ENCODE results near the gene VGF. TPM values are rescaled to one million over a fixed set of nuclear protein-coding genes. Genes with fewer than 3 reads are reported as not detected.

The VGF gene
- total and polyA plus RNA-seq, 2 donors (not counting 1 experiment from before 2014, with no cell fraction given), result 0.10 to 0.17 TPM

- CTCF ChIA-PET, result interaction anchor here (0.9 to 1.3 kb wide), 2 partner anchors 24 to 43 kb away, joined by 3 to 4 read pairs; no protein-coding TSS in a partner anchor
- Histone ChIP-seq H3K79me2 (ENCODE audit: control insufficient read depth, insufficient read depth, low read length) (no peaks in the 10 kb centered on the region), H3K4me2 (replicated peaks; ENCODE audit: low read depth, low read length, poor library complexity, severe bottlenecking) (no peak overlapping the region), H3K27me3 (replicated peaks in 1 of 4; ENCODE audit: control extremely low read depth in 1 of 4, control insufficient read depth in 3 of 4, insufficient read depth in 4 of 4, low read length in 3 of 4) (peaks cover 0 to 8% (median 1%) of the 10 kb centered on the region in 4 experiments), H4K20me1 (ENCODE audit: control insufficient read depth, insufficient read depth, low read length, poor library complexity, severe bottlenecking) (no peaks in the 10 kb centered on the region), H3K27ac (ENCODE audit: low read length in 2 of 2) (no peak overlapping the region), H3K36me3 (replicated peaks in 1 of 2; ENCODE audit: control extremely low read depth in 1 of 2, control insufficient read depth in 1 of 2, extremely low read depth in 1 of 2, insufficient read depth in 2 of 2, low read length in 1 of 2) (no peaks in the 10 kb centered on the region), H3K9me3 (ENCODE audit: control extremely low read depth in 1 of 3, control insufficient read depth in 2 of 3, insufficient read depth in 1 of 3, low read length in 2 of 3) (peaks cover 0 to 4% (median 0%) of the 10 kb centered on the region in 3 donors), H3K4me1 (ENCODE audit: control insufficient read depth in 2 of 2, insufficient read depth in 2 of 2, low read length in 2 of 2) (peaks cover 9 to 11% of the 10 kb centered on the region in 2 donors), H2AFZ (ENCODE audit: insufficient read depth, low read depth, low read length, poor library complexity, severe bottlenecking) (no peak overlapping the region), H3K9ac (ENCODE audit: low read length) (no peak overlapping the region), H3K4me3 (ENCODE audit: control extremely low read depth in 1 of 5, extremely low read depth in 1 of 5, insufficient read depth in 1 of 5, low read depth in 2 of 5, low read length in 4 of 5) (no peak overlapping the region)
- ATAC-seq (ENCODE audit: low read depth) (no peak), DNase-seq (no peak)
- Mint-ChIP-seq H3K27ac (no peak overlapping the region), H3K9me3 (ENCODE audit: insufficient read depth) (no peaks in the 10 kb centered on the region), H3K27me3 (peaks cover 22% of the 10 kb centered on the region), H3K4me1 (peaks cover 21% of the 10 kb centered on the region), H3K4me3 (no peak overlapping the region)
- POLR2A ChIA-PET, result no interaction called here
- WGBS (ENCODE audit: insufficient coverage), result no CpG with 5 or more reads among the region's 4 CpGs
- intact Hi-C loops (cut with micrococcal nuclease), result no loop called here
- TF ChIP-seq EZH2 (IDR thresholded peaks at IDR 0.05; ENCODE audit: borderline replicate concordance, insufficient read depth, low read depth, low read length, poor library complexity, severe bottlenecking) (no peak), CTCF (IDR thresholded peaks at IDR 0.05) (no peak)
These were observed 45.1 kb downstream of the VGF start for GRCh38 chr7:101120315-101120714.

GRCh38 chr7:101119876-101120275 is 45.5 kb downstream of the VGF start:
- H3K27ac Mint-ChIP-seq, result no peak overlapping the region
- intact Hi-C loops (cut with micrococcal nuclease), result no loop called here
- no peak for TF ChIP-seq CTCF (IDR thresholded peaks at IDR 0.05)
- TF ChIP-seq EZH2 (IDR thresholded peaks at IDR 0.05; ENCODE audit: borderline replicate concordance, insufficient read depth, low read depth, low read length, poor library complexity, severe bottlenecking), result no peak
- Histone ChIP-seq H3K9ac (ENCODE audit: low read length) (no peak overlapping the region), H3K4me1 (ENCODE audit: control insufficient read depth in 2 of 2, insufficient read depth in 2 of 2, low read length in 2 of 2) (peaks cover 9 to 11% of the 10 kb centered on the region in 2 donors), H3K9me3 (ENCODE audit: control extremely low read depth in 1 of 3, control insufficient read depth in 2 of 3, insufficient read depth in 1 of 3, low read length in 2 of 3) (peaks cover 0 to 4% (median 0%) of the 10 kb centered on the region in 3 donors), H3K79me2 (ENCODE audit: control insufficient read depth, insufficient read depth, low read length) (no peaks in the 10 kb centered on the region), H3K27me3 (replicated peaks in 1 of 4; ENCODE audit: control extremely low read depth in 1 of 4, control insufficient read depth in 3 of 4, insufficient read depth in 4 of 4, low read length in 3 of 4) (peaks cover 0 to 7% (median 1%) of the 10 kb centered on the region in 4 experiments), H3K4me2 (replicated peaks; ENCODE audit: low read depth, low read length, poor library complexity, severe bottlenecking) (no peak overlapping the region), H3K4me3 (ENCODE audit: control extremely low read depth in 1 of 5, extremely low read depth in 1 of 5, insufficient read depth in 1 of 5, low read depth in 2 of 5, low read length in 4 of 5) (no peak overlapping the region), H3K36me3 (replicated peaks in 1 of 2; ENCODE audit: control extremely low read depth in 1 of 2, control insufficient read depth in 1 of 2, extremely low read depth in 1 of 2, insufficient read depth in 2 of 2, low read length in 1 of 2) (no peaks in the 10 kb centered on the region), H2AFZ (ENCODE audit: insufficient read depth, low read depth, low read length, poor library complexity, severe bottlenecking) (no peak overlapping the region), H3K27ac (ENCODE audit: low read length in 2 of 2) (no peak overlapping the region), H4K20me1 (ENCODE audit: control insufficient read depth, insufficient read depth, low read length, poor library complexity, severe bottlenecking) (no peaks in the 10 kb centered on the region)
- H3K4me1 Mint-ChIP-seq, result peaks cover 18% of the 10 kb centered on the region
- no peaks in the 10 kb centered on the region for H3K9me3 Mint-ChIP-seq (ENCODE audit: insufficient read depth)
- no peak overlapping the region for H3K4me3 Mint-ChIP-seq
- 58% methylated on average over 9 of the region's 10 CpGs for WGBS (ENCODE audit: insufficient coverage)
- H3K27me3 Mint-ChIP-seq, result peaks cover 20% of the 10 kb centered on the region
- CTCF ChIA-PET, result interaction anchor here (0.9 to 1.3 kb wide), 2 partner anchors 24 to 42 kb away, joined by 3 to 4 read pairs; no protein-coding TSS in a partner anchor
- POLR2A ChIA-PET, result no interaction called here
- ATAC-seq (ENCODE audit: low read depth) (no peak), DNase-seq (no peak)

Measured in B cell (primary cell).